Stimulated activated CD4-positive, alpha-beta T cell treated with anti-CD3 and anti-CD28 coated beads, Interleukin-1b, Interleukin-23, amount 100 ng/mL, for 48 hours (primary cell): ENCODE measurements around the gene RAB4B.
A peak's percentile ranks its signal among the peaks of the same experiment; 100 is the strongest.
"Not testable (repeated sequence)": the region's sequence is repeated elsewhere in the genome, so short reads cannot be mapped to it uniquely, and the experiment has no call there.

ENCODE experiments used
- DNase-seq: peaks from one replicate; pipeline ENCODE4 v3.0.0-alpha.2; 2020

The RAB4B gene

DNA sequence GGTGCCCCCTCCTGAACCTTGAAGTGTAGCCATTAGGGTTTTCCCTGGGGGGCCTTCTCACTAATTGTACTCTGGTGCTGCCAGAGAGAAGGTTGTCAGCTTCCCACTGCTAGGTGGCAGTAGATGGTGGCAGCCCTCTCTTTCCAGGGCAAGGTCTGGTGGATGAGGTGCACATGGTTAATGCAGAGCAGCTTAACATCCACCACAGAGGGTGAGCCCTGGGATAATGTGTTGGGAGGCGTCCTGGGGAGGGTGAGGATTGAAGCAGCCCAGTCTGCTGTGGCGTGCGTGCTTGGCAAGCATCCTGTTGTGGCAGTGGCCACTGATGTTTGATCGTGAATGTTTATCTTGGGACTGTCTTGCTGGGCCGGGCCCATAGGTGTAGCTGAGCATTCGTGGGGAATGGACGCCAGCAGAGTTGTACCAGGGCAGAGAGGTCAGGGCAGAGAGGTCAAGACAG lies 26.8 kb downstream of the RAB4B start:
- DNase-seq: no peak

GRCh38 chr19:40805258-40805868 lies 27.3 kb downstream of the RAB4B start:
- no peak for DNase-seq

GRCh38 chr19:40806423-40807146 lies 28.5 kb downstream of the RAB4B start:
- peak; percentile 82 for DNase-seq

- no peak for DNase-seq
These were observed 29.3 kb downstream of the RAB4B start for GRCh38 chr19:40807147-40808020.

DNA sequence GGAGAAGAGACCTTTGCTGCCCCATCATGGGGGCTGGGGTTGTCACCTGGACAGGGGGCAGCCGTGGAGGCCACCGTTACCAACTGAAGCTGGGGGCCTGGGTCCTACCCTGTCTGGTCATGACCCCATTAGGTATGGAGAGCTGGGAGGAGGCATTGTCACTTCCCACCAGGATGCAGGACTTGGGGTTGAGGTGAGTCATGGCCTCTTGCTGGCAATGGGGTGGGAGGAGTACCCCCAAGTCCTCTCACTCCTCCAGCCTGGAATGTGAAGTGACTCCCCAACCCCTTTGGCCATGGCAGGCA lies 29.9 kb downstream of the RAB4B start:
- no peak for DNase-seq

DNA sequence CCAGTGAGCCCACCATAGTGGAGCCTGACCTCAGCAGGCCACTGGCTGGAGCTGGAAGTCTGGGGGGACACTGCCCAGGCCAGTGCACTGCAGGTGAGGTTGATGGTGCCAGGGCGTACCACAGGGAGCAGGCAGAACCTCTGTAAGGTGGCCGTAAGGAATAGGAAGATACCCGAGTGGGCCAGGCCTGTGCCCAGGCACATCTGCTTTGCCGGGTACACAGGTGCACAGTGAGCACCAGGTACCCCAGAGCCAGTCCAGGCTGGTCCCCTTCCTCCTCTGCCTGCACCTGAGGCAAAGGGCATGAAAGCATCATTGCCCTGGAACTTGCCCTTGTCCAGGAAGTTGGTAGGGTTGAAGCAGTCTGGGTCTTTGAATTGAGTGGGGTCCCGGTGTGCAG lies 30.4 kb downstream of the RAB4B start:
- DNase-seq: no peak

DNA sequence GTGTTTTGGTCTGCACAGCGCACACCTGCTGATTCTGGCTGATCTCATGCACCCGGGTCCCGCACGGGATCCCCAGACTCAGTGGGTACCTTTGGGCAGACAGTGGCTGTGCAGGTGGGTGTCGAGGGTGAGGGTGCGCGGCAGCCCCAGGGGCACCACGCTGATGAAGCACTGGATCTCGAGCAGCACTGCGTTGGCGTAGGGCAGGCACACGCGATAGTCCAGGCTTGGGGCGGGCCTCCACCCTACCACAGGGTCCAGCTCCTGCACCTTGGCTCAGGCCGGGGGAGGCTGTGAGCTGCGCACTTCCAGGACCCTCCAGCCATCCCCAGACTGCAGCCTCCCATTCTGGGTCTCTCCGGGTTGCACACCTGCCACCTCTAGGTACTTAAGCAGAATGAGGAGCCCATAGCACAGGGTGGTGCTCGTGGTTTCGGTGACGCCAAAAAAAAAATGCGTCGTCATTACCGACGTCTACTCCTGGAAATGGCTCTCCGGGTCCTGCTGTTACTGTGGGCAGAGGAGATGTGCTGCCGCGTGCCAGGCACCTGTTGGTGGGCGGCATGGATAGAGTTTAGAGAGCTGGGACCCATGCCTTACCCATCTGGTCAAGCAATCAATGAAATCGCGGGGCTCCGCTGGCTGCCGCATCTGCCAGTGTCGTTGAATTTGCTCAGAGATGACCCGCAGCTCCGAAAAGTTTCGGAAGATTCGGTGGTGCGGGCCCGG lies 31.5 kb downstream of the RAB4B start:
- DNase-seq: no peak

DNA sequence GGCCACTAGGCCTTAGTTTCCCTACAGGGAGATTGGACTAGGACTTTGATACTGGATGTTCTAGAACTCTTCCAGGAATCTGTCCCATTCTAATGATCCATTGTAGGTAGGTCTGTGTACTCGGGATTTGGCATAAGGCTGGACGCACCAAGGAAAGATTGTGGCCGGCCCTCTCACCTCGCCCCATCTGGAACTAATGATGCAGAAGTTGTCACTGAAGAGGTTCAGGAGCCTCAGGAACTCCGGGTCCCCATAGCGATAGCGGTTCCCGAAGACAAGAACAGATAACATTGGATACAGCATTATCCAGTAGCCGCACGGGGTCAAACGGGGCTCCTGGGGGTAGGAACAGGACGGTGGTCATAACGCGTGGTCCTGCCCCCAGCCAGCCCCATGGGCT lies 32.1 kb downstream of the RAB4B start:
- no peak for DNase-seq

DNA sequence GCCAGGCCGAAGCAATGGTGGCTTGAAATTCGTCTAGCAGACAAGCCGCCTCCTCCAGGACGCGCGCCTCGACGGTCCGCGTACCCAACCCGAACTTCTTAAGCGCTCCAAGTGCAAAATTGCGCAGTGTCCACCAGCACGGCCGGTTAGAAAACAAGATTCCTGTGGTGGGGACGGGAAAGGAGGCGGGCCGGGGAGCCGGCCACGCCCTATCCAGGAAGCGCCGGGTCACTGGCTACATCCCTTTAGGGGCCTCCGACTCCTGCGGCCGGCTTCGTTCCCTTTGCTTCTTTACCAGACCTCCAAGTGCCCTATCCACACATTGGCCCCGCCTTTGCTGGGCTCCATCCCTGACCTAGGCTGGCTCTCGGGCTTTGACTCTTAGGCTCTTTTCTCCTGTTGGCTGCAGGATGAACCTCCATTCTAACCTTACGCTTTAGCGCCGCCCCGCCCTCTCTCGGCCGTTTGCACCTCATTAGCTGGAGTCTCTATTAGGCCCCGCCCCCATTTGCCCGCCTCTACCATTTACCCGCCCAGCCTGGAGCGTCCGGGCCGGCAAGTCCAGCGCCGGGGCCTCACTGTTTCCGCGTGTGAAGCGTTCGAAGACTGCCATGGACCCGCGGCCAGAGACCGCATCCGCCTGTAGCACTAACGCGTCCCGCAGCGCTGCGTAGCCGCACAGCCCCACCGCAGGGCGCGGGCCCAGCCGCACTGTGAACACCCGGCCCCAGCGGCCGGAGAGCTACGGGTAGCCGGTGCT lies 32.8 kb downstream of the RAB4B start:
- DNase-seq: not testable (repeated sequence)

DNA sequence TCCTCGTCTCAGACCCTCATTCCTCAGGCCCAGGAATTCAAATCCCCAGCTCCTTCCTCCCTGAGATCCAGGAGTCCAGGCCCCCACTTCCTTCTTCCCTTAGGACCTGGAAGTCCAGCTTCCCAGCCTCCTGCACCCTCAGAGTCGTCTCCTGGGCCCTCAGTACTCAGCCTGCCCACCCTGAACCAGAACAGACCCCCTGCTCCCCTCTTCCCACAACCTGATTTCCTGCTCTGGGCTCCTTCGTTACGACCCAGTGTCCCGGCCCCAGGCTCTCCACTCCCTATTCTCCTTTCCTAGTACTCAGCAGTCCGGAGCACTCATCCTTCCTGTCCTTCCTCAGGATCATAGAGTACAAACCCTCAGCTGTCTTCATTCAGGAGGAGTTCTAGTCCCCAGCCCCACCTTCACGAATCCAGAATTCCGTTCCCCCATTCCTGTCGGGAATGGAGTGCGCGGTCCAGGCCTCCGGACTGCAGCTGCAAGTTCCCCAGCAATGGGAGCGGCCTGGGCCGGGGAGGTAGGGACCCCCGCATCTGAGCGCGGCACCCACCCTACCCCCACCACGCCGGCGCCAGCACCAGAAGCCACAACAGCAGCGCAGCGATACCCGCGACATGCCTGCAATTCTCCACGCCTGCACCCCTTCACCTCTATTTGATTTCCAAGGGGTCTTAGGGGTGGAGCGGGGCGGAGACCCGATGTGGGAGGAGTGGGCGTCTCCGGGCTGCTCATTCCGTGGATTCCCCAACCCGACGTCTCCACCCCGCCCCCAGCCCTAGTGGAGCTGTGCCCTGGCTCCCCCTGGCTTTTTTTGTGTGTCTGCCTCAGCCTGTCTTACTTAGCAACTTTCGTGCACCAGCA lies 33.7 kb downstream of the RAB4B start:
- DNase-seq: no peak

GRCh38 chr19:40812571-40812970 lies 34.5 kb downstream of the RAB4B start:
- DNase-seq: not testable (repeated sequence)

DNA sequence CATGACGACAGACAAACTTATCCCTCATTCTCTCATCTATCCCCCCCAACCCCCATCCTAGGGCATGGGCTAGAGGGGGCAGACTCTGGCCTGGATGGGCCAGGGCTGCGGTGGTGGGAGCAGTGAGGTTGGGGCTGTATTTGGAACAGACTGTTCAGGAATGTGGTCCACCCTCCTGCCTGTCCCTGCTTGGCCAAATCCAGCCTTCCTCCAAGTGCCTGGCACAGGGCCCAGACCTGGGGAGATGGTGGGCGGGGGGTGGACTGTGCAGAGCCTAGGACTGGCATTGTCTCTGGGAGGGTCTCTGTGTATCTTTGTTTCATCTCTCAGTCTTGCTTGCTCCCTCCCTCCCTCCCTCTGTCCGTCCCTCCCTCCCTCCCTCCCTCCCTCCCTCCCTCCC lies 35.1 kb downstream of the RAB4B start:
- DNase-seq: no peak

DNA sequence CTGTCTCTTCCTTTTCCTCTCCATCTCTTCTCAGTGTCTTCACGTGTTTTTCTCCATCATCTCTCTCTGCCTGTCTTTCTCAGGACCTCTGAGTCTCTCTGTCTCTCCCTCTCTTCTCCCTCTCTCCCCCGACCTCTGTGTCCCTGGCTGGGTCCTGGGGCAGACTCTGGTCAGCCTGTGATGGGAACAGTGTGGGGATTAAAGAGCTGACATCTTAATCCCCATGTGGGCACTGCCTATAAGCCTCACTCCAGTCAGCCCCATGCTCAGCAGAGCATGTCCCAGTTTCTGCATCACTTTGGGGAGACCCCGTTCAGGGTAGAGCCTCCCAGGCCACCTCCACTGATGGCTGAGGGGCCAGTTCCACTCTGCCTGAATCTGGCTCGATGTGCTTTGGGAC lies 37.2 kb downstream of the RAB4B start:
- DNase-seq: no peak

GRCh38 chr19:40818480-40819399 lies 40.7 kb downstream of the RAB4B start:
- peak; percentile 80 for DNase-seq

DNA sequence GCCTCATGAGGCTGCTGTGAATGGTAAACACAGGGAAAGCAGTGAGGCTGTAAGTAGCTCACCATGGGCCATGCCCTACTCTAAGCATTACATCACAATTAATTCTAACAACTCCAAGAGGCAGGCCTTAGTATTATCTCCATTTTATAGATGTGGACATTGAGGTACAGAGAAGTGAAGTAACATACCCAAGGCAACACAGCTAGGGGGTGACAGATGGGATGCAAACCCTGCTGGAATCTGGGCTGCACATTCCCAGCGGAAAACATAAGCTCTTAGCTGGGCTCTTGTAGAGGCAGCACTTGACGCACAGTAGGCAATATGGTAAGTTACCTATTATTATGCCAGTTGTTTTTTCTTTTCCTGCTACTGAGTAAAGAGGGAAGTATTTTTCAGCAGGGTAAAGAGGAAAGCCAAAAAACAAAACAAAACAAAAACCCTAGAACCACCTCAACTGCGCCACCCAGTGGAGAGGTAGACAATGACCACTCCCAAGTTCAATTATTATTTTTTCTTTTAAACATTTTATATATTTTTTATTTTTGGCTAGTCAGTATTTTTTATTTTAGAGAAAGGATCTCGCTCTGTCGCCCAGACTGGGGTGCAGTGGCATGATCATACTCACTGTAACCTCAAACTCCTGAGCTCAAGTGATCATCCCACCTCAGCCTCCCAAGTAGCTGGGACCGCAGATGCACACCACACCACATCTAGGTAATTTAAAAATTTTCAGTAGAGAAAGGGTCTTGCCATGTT lies 41.6 kb downstream of the RAB4B start:
- DNase-seq: not testable (repeated sequence)

- no peak for DNase-seq
These were observed 44.1 kb downstream of the RAB4B start for GRCh38 chr19:40822161-40822560.

DNA sequence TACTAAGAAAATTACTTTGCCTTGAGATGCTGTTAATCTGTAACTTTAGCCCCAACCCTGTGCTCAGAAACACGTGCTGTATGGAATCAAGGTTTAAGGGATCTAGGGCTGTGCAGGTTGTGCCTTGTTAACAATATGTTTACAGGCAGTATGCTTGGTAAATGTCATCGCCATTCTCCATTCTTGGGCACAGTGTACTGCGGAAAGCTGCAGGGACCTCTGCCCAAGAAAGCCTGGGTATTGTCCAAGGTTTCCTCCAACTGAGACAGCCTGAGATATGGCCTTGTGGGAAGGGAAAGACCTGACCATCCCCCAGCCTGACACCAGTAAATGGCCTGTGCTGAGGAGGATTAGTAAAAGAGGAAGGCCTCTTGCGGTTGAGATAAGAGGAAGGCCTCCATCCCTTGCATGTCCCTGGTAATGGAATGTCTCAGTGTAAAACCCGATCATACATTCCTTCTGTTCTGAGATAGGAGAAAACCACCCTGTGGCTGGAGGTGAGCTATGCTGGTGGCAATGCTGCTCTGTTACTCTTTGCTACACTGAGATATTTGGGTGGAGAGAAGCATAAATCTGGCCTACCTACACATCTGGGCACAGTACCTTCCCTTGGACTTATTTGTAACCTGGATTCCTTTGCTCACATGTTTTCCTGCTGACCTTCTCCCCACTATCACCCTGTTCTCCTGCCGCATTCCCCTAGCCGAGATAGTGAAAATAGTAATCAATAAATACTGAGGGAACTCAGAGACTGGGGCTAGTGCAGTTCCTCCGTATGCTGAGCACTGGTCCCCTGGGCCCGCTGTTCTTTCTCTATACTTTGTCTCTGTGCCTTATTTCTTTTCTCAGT lies 44.9 kb downstream of the RAB4B start:
- DNase-seq: not testable (repeated sequence)

DNA sequence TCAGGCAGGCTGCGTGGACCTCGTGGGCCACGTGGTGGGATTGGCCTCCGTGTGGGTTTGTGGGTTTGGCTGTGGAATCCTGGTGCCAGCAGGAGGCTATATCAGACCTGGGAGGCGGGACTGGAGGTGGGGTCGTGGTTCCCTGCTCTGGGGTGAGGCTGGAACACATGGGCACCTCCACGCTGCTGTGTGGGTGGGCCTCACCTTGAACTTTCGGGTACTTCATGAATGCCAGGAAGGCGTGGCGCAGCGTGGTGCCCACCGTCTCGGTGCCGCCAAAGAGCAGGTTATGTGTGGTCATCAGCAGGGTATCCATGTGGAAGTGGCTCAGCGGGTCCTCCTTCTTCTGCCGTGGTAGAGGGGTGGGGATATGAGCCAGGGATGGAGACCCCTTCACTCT lies 46.9 kb downstream of the RAB4B start:
- not testable (repeated sequence) for DNase-seq
